ENCODE measurements around the gene ZNF664. TPM values are rescaled to one million over a fixed set of nuclear protein-coding genes. Genes with fewer than 3 reads are reported as not detected.

The ZNF664 gene
- total RNA-seq, 1 donor from 2014 or later: 97.5 TPM

- no peak for DNase-seq (ENCODE audit: low read depth)
- no peak overlapping the region for H3K4me3 ChIP-seq (ENCODE audit: low read depth, low read length)
- no peak for TF ChIP-seq CTCF (IDR thresholded peaks at IDR 0.05; ENCODE audit: insufficient read depth, low read length, poor library complexity, severe bottlenecking)
- H3K36me3 ChIP-seq (ENCODE audit: control insufficient read depth, insufficient read depth, low read length): no peaks in the 10 kb centered on the region
- peaks cover 5% of the 10 kb centered on the region for H3K27me3 ChIP-seq (ENCODE audit: control insufficient read depth, insufficient read depth, low read length)
Observed at GRCh38 chr12:123929946-123930583, 43.0 kb upstream of the ZNF664 start.

GRCh38 chr12:123931686-123932321 is 41.2 kb upstream of the ZNF664 start:
- no peak for DNase-seq (ENCODE audit: low read depth)

GRCh38 chr12:123933214-123933613 is 39.8 kb upstream of the ZNF664 start:
- no peak overlapping the region for H3K4me3 ChIP-seq (ENCODE audit: low read depth, low read length)
- no peaks in the 10 kb centered on the region for H3K36me3 ChIP-seq (ENCODE audit: control insufficient read depth, insufficient read depth, low read length)
- H3K27me3 ChIP-seq (ENCODE audit: control insufficient read depth, insufficient read depth, low read length): peaks cover 2% of the 10 kb centered on the region
- TF ChIP-seq CTCF (IDR thresholded peaks at IDR 0.05; ENCODE audit: insufficient read depth, low read length, poor library complexity, severe bottlenecking): no peak
- DNase-seq (ENCODE audit: low read depth): no peak

More at GRCh38 chr12:123931686-123932321, 41.2 kb upstream of the ZNF664 start:
- Histone ChIP-seq H3K4me3 (ENCODE audit: low read depth, low read length) (no peak overlapping the region), H3K36me3 (ENCODE audit: control insufficient read depth, insufficient read depth, low read length) (no peaks in the 10 kb centered on the region), H3K27me3 (ENCODE audit: control insufficient read depth, insufficient read depth, low read length) (peaks cover 4% of the 10 kb centered on the region)
- TF ChIP-seq CTCF (IDR thresholded peaks at IDR 0.05; ENCODE audit: insufficient read depth, low read length, poor library complexity, severe bottlenecking): no peak

- Histone ChIP-seq H3K4me3 (ENCODE audit: low read depth, low read length) (no peak overlapping the region), H3K27me3 (ENCODE audit: control insufficient read depth, insufficient read depth, low read length) (no peaks in the 10 kb centered on the region), H3K36me3 (ENCODE audit: control insufficient read depth, insufficient read depth, low read length) (no peaks in the 10 kb centered on the region)
- TF ChIP-seq CTCF (IDR thresholded peaks at IDR 0.05; ENCODE audit: insufficient read depth, low read length, poor library complexity, severe bottlenecking): no peak
- no peak for DNase-seq (ENCODE audit: low read depth)
Observed at GRCh38 chr12:123934016-123934620, 38.9 kb upstream of the ZNF664 start.

GRCh38 chr12:123934829-123935228 is 38.2 kb upstream of the ZNF664 start:
- H3K27me3 ChIP-seq (ENCODE audit: control insufficient read depth, insufficient read depth, low read length): no peaks in the 10 kb centered on the region
- DNase-seq (ENCODE audit: low read depth): no peak
- H3K4me3 ChIP-seq (ENCODE audit: low read depth, low read length): no peak overlapping the region
- H3K36me3 ChIP-seq (ENCODE audit: control insufficient read depth, insufficient read depth, low read length): no peaks in the 10 kb centered on the region
- no peak for TF ChIP-seq CTCF (IDR thresholded peaks at IDR 0.05; ENCODE audit: insufficient read depth, low read length, poor library complexity, severe bottlenecking)
